Measurements from ENCODE around the gene GOLGA1.

DNA sequence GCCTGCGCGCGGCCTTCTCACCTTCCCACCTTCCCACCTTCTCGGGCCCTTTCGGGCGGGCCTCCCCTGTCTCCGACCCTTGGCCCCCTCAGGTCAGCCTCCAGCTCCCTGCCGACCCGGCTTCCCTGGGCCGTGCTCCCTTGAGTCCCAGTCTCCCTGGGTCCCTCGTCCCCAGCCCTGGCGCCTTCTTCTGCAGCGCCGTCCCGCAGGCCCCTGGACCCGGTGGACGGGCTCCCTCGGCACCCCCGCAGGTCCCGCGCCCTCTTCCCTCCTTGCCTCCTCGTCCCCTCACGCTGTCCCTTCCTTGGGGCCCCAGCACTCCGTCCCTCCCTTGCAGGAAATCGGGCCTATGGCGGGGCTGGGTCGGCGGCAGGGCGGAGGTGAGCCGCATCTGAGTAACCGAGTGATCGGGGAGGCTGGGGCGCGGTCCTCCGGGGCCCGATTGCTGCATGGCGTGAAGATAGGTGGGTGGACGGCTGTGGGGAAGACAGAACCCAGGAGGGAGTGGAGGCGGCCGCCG is 71.4 kb downstream of the GOLGA1 start:
- TF ChIP-seq POLR2A (IDR thresholded peaks at IDR 0.05; ENCODE audit: low read depth, low read length) (no peak), POLR2AphosphoS5 (IDR thresholded peaks at IDR 0.05; ENCODE audit: low read depth, low read length) (no peak)

Measured in GM12892 (cell line).